ENCODE measurements around the gene SPO11. TPM values are rescaled to one million over a fixed set of nuclear protein-coding genes. Genes with fewer than 3 reads are reported as not detected.

SPO11 gene
- total RNA-seq, 1 donor from 2014 or later, result not detected

DNA sequence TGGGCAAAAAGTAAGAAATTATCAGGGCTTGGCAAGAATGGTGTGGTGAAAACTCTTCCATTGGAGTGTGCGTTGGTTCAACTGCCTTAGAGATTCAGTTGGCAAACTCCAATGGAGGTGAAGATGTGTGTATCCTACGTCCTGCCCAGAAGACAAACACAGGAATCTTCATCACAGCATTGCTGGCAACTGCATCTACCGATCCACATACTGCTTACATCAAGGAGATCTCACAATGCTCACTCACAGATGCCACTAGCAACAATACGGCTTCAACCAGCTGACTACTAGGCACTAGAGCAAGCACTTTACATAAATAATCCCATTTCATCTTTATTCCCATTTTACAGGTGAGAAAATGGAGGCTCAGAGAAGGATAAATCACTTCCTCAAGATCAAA is 10.0 kb upstream of the SPO11 start:
- Mint-ChIP-seq H3K9me3 (ENCODE audit: unreplicated experiment) (no peaks in the 10 kb centered on the region), H3K27me3 (ENCODE audit: unreplicated experiment) (peaks cover 49% of the 10 kb centered on the region), H3K36me3 (ENCODE audit: unreplicated experiment) (no peaks in the 10 kb centered on the region), H3K27ac (ENCODE audit: unreplicated experiment) (no peak overlapping the region), H3K4me3 (ENCODE audit: unreplicated experiment) (no peak overlapping the region), H3K4me1 (ENCODE audit: unreplicated experiment) (peaks cover 7% of the 10 kb centered on the region)
- no peak for TF ChIP-seq CTCF (IDR thresholded peaks at IDR 0.05)
- peak; percentile 19 for DNase-seq (ENCODE audit: extremely low spot score, unreplicated experiment)

DNA sequence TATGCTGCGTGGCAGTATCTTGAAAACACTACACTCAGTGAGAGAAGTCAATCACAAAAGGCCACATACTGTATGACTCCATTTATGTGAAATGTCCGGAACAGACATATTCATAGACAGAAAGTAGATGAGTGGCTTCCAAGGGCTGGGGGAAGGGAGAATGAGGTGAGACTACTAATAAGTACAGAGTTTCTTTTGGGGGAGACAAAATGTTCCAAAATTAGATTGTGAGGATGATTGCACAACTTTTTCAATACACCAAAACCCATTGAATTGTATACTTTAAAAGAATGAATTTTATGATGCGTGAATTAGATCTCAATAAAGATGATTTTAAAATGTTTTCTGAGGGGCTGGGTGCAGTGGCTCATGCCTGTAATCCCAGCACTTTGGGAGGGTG is 9.2 kb upstream of the SPO11 start:
- peaks cover 7% of the 10 kb centered on the region for H3K4me1 Mint-ChIP-seq (ENCODE audit: unreplicated experiment)

DNA sequence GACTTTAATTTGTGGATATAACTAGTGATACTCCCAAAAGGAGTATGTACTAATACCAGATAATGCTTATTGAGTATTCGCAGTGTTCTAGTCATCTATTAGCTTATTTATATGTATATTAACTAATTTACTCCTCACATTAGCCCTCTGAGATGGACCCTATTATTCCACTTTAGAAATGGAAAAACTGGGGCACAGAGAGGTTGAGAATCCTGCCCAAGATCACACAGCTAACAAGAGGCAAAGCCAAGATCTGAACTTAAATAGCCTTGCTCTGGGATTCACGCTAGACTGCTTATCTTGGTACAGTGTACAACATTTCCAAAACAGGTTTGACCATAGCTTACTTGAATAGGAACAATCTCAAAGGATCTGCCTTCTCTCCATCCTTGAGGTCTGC is 8.5 kb upstream of the SPO11 start:
- Mint-ChIP-seq H3K36me3 (ENCODE audit: unreplicated experiment) (no peaks in the 10 kb centered on the region), H3K27ac (ENCODE audit: unreplicated experiment) (no peak overlapping the region), H3K4me3 (ENCODE audit: unreplicated experiment) (no peak overlapping the region), H3K9me3 (ENCODE audit: unreplicated experiment) (no peaks in the 10 kb centered on the region), H3K27me3 (ENCODE audit: unreplicated experiment) (peaks cover 54% of the 10 kb centered on the region), H3K4me1 (ENCODE audit: unreplicated experiment) (peaks cover 7% of the 10 kb centered on the region)
- no peak for TF ChIP-seq CTCF (IDR thresholded peaks at IDR 0.05)
- DNase-seq (ENCODE audit: extremely low spot score, unreplicated experiment), result no peak

More for the DNA sequence above, 9.2 kb upstream of the SPO11 start:
- Mint-ChIP-seq H3K9me3 (ENCODE audit: unreplicated experiment) (no peaks in the 10 kb centered on the region), H3K36me3 (ENCODE audit: unreplicated experiment) (no peaks in the 10 kb centered on the region), H3K4me3 (ENCODE audit: unreplicated experiment) (no peak overlapping the region), H3K27me3 (ENCODE audit: unreplicated experiment) (peaks cover 54% of the 10 kb centered on the region), H3K27ac (ENCODE audit: unreplicated experiment) (no peak overlapping the region)
- TF ChIP-seq CTCF (IDR thresholded peaks at IDR 0.05), result no peak
- no peak for DNase-seq (ENCODE audit: extremely low spot score, unreplicated experiment)

- Mint-ChIP-seq H3K27me3 (ENCODE audit: unreplicated experiment) (peaks cover 66% of the 10 kb centered on the region), H3K36me3 (ENCODE audit: unreplicated experiment) (no peaks in the 10 kb centered on the region), H3K9me3 (ENCODE audit: unreplicated experiment) (no peaks in the 10 kb centered on the region), H3K4me3 (ENCODE audit: unreplicated experiment) (no peak overlapping the region), H3K4me1 (ENCODE audit: unreplicated experiment) (peaks cover 7% of the 10 kb centered on the region), H3K27ac (ENCODE audit: unreplicated experiment) (no peak overlapping the region)
- peak; percentile 21 for DNase-seq (ENCODE audit: extremely low spot score, unreplicated experiment)
- no peak for TF ChIP-seq CTCF (IDR thresholded peaks at IDR 0.05)
Measured at GRCh38 chr20:57322476-57322875, 7.1 kb upstream of the SPO11 start.

DNA sequence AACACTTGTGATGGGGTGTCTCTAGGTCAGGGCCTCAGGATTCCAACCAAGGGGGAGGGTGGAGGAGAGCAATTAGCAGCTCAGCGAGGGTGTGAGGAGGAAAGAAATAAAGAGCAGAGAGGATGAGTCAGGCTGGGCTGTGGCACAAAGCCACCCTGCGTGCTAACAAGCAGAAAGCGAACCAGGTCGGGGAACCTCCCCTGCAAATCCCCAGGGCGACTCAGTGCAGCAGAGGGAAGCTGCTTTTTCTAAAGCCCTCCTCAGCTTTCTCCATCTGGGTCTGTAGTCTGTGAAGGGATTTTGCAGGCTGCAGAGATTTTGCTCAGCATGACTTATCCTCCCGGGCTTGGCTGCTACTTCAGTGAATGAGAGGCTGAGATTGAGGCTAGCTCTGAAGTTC is 6.6 kb upstream of the SPO11 start:
- Mint-ChIP-seq H3K27me3 (ENCODE audit: unreplicated experiment) (peaks cover 70% of the 10 kb centered on the region), H3K9me3 (ENCODE audit: unreplicated experiment) (no peaks in the 10 kb centered on the region), H3K27ac (ENCODE audit: unreplicated experiment) (no peak overlapping the region), H3K36me3 (ENCODE audit: unreplicated experiment) (no peaks in the 10 kb centered on the region), H3K4me3 (ENCODE audit: unreplicated experiment) (no peak overlapping the region), H3K4me1 (ENCODE audit: unreplicated experiment) (peaks cover 7% of the 10 kb centered on the region)
- no peak for TF ChIP-seq CTCF (IDR thresholded peaks at IDR 0.05)
- DNase-seq (ENCODE audit: extremely low spot score, unreplicated experiment), result no peak
